IMR-90 (cell line): Measurements from ENCODE around the gene INTS15. TPM values are rescaled to one million over a fixed set of nuclear protein-coding genes. Genes with fewer than 3 reads are reported as not detected.

Source experiments
- ATAC-seq: fragments of 200-7000 bp; cut with Tn5 transposase; 2 replicates; pipeline ENCODE4 v1.9.1; 2020; ENCODE audit warnings: low read depth, mild to moderate bottlenecking, moderate library complexity
- BruUV-seq: library from RNA; stranded (reverse); fragments of 400-500 nt; replicated peaks from 2 replicates; lab custom pipeline; 2021; lab: Mats Ljungman, UMichigan
- CTCF ChIA-PET: fragments of 300-600 bp; formaldehyde crosslinking; extraction: SDS; loops from one replicate; lab custom pipeline; 2021; ENCODE audit warnings: antibody characterized with exemption; lab: Yijun Ruan, JAX
- POLR2A ChIA-PET: fragments of 300-600 bp; sonication (Branson Sonifier 250); formaldehyde crosslinking; loops from one replicate; lab custom pipeline; 2022; ENCODE audit warnings: antibody characterized with exemption; ENCODE audit not compliant: unreplicated experiment; lab: Charles Lee
- DNase-seq: peaks from one replicate; pipeline ENCODE4 v3.0.0; 2013
- H2AFZ ChIP-seq: replicated peaks from 2 replicates; pipeline ENCODE3; 2013; ENCODE audit warnings: low read length, mild to moderate bottlenecking; ENCODE audit not compliant: poor library complexity
- H2AK5ac ChIP-seq: 2 replicates; pipeline ENCODE4 v1.6.1; 2013; ENCODE audit warnings: low read depth, low read length, inconsistent platforms
- H2AK9ac ChIP-seq: replicated peaks from 2 replicates; pipeline ENCODE3; 2013; ENCODE audit warnings: mild to moderate bottlenecking, low read depth, low read length, moderate library complexity; ENCODE audit not compliant: poor library complexity
- H2BK120ac ChIP-seq: 2 replicates; pipeline ENCODE4 v1.6.1; 2013; ENCODE audit warnings: low read depth, low read length, inconsistent platforms
- H2BK15ac ChIP-seq: 3 replicates; pipeline ENCODE4 v1.6.1; 2013; ENCODE audit warnings: low read depth, low read length, inconsistent platforms
- H2BK20ac ChIP-seq: 2 replicates; pipeline ENCODE4 v1.6.1; 2013; ENCODE audit warnings: low read depth, mild to moderate bottlenecking, inconsistent platforms, low read length, moderate library complexity
- H2BK5ac ChIP-seq: 2 replicates; pipeline ENCODE4 v1.6.1; 2013; ENCODE audit warnings: mild to moderate bottlenecking, low read depth, low read length, inconsistent platforms; ENCODE audit not compliant: poor library complexity, severe bottlenecking
- H3K14ac ChIP-seq: replicated peaks from 2 replicates; pipeline ENCODE4 v1.6.1; 2013; ENCODE audit warnings: low read depth, low read length, inconsistent platforms
- H3K18ac ChIP-seq: 2 replicates; pipeline ENCODE4 v1.6.1; 2013; ENCODE audit warnings: low read depth, low read length, control low read depth
- H3K23ac ChIP-seq: 2 replicates; pipeline ENCODE4 v1.6.1; 2013; ENCODE audit warnings: low read depth, low read length, inconsistent platforms
- H3K27ac ChIP-seq: 2 replicates; pipeline ENCODE4 v1.5.1; 2013; ENCODE audit warnings: mild to moderate bottlenecking, control low read depth, low read length; ENCODE audit not compliant: insufficient read depth
- H3K27me3 ChIP-seq: 2 replicates; pipeline ENCODE4 v1.6.1; 2013; ENCODE audit warnings: low read length; ENCODE audit not compliant: control insufficient read depth, insufficient read depth
- H3K36me3 ChIP-seq: 2 replicates; pipeline ENCODE4 v1.6.1; 2013; ENCODE audit warnings: low read length, mixed read lengths; ENCODE audit not compliant: control insufficient read depth, insufficient read depth
- H3K4ac ChIP-seq: 2 replicates; pipeline ENCODE4 v1.6.1; 2013; ENCODE audit warnings: low read depth, low read length, inconsistent platforms
- H3K4me1 ChIP-seq: 2 replicates; pipeline ENCODE4 v1.6.1; 2013; ENCODE audit warnings: low read length, mixed read lengths; ENCODE audit not compliant: control insufficient read depth, insufficient read depth
- H3K4me2 ChIP-seq: 2 replicates; pipeline ENCODE4 v1.6.1; 2013; ENCODE audit warnings: low read depth, mild to moderate bottlenecking, control low read depth, low read length, moderate library complexity
- H3K4me3 ChIP-seq: 2 replicates; pipeline ENCODE4 v1.5.1; 2013; ENCODE audit warnings: low read depth, mild to moderate bottlenecking, control low read depth, low read length, moderate library complexity; ENCODE audit not compliant: insufficient read depth
- H3K56ac ChIP-seq: 2 replicates; pipeline ENCODE4 v1.6.1; 2013; ENCODE audit warnings: low read length, inconsistent platforms; ENCODE audit not compliant: insufficient read depth; ENCODE audit errors: extremely low read depth
- H3K79me1 ChIP-seq, 2 experiments: 2 replicates each; pipeline ENCODE4 v1.6.1; 2013; ENCODE audit warnings: low read length in 2 of 2, inconsistent platforms in 1 of 2, low read depth in 1 of 2
- H3K9ac ChIP-seq: 2 replicates; pipeline ENCODE4 v1.6.1; 2013; ENCODE audit warnings: low read depth, low read length, control low read depth
- H3K9me1 ChIP-seq: 2 replicates; pipeline ENCODE4 v1.6.1; 2013; ENCODE audit warnings: low read length, inconsistent platforms; ENCODE audit not compliant: insufficient read depth
- H3K9me3 ChIP-seq: 2 replicates; pipeline ENCODE4 v1.6.1; 2013; ENCODE audit warnings: low read length; ENCODE audit not compliant: control insufficient read depth, insufficient read depth
- H4K20me1 ChIP-seq: 2 replicates; pipeline ENCODE4 v1.6.1; 2013; ENCODE audit warnings: low read length, inconsistent platforms; ENCODE audit not compliant: insufficient read depth
- H4K5ac ChIP-seq: 2 replicates; pipeline ENCODE4 v1.6.1; 2013; ENCODE audit warnings: mild to moderate bottlenecking, low read depth, low read length, control low read depth
- H4K8ac ChIP-seq, 2 experiments: 2 replicates each; pipeline ENCODE4 v1.6.1; 2013; ENCODE audit warnings: low read depth in 2 of 2, low read length in 2 of 2, control low read depth in 1 of 2, inconsistent platforms in 1 of 2
- H4K91ac ChIP-seq: 2 replicates; pipeline ENCODE4 v1.6.1; 2013; ENCODE audit warnings: low read depth, low read length, inconsistent platforms; ENCODE audit not compliant: insufficient read depth
- CHD1 ChIP-seq: IDR thresholded peaks from 2 replicates; pipeline ENCODE4 v1.6.1; 2012; ENCODE audit warnings: low read depth, low read length, improper control_type of control experiment
- ELK1 ChIP-seq: fragments of 150-350 bp; IDR thresholded peaks from 2 replicates; pipeline ENCODE4 v1.6.1; 2016; ENCODE audit warnings: low read depth, mild to moderate bottlenecking, low read length, moderate library complexity, borderline replicate concordance
- FOS ChIP-seq: fragments of 150-350 bp; IDR thresholded peaks from 2 replicates; pipeline ENCODE4 v1.6.1; 2016; ENCODE audit warnings: low read depth, low read length
- MAFK ChIP-seq: IDR thresholded peaks from 2 replicates; pipeline ENCODE4 v1.6.1; 2012; ENCODE audit warnings: low read depth, low read length, improper control_type of control experiment
- MAZ ChIP-seq: IDR thresholded peaks from 2 replicates; pipeline ENCODE4 v1.6.1; 2012; ENCODE audit warnings: low read depth, mild to moderate bottlenecking, low read length, improper control_type of control experiment, moderate library complexity, borderline replicate concordance
- NFE2L2 ChIP-seq: fragments of 150-350 bp; IDR thresholded peaks from 2 replicates; pipeline ENCODE4 v1.6.1; 2016; ENCODE audit warnings: low read depth, mild to moderate bottlenecking, low read length
- RAD21 ChIP-seq: IDR thresholded peaks from 2 replicates; pipeline ENCODE4 v1.6.1; 2012; ENCODE audit warnings: low read length, improper control_type of control experiment
- RCOR1 ChIP-seq: IDR thresholded peaks from 2 replicates; pipeline ENCODE4 v1.6.1; 2012; ENCODE audit warnings: mild to moderate bottlenecking, low read length, improper control_type of control experiment; ENCODE audit not compliant: insufficient replicate concordance
- SMC3 ChIP-seq: fragments of 150-350 bp; IDR thresholded peaks from 2 replicates; pipeline ENCODE4 v1.6.1; 2016; ENCODE audit warnings: low read depth, mild to moderate bottlenecking, antibody characterized with exemption, low read length, moderate library complexity
- WGBS, 2 experiments: methylation state at CpG; one replicate each; pipeline versions ENCODE4 v1.1.5 to v1.1.7; 2013; ENCODE audit warnings: missing lambda C conversion rate in 2 of 2; ENCODE audit not compliant: insufficient read length in 1 of 2; ENCODE audit errors: extremely low coverage in 2 of 2; 5-methylcytosine and 5-hydroxymethylcytosine counted together
- dilution Hi-C: fragments of 300-500 bp; cut with HindIII; formaldehyde crosslinking; loops from one replicate; pipeline ENCODE4 v1.14.3; 2018; ENCODE audit warnings: low sequenced_read_pairs; ENCODE audit not compliant: unreplicated experiment
- in situ Hi-C: fragments of 300-500 bp; cut with MboI; formaldehyde crosslinking; loops from 3 replicates; pipeline ENCODE4 v1.14.3; 2019; ENCODE audit warnings: low sequenced_read_pairs, inconsistent platforms, mixed read lengths
- intact Hi-C: fragments of 100-400 bp; cut with micrococcal nuclease; formaldehyde crosslinking; loops from 2 replicates; pipeline ENCODE4 v1.10.0; 2022
- polyA plus RNA-seq, 3 experiments: library from polyadenylated mRNA; depleted of rRNA; stranded (reverse); fragments of >200 nt; gene quantifications; 2 replicates each; pipeline ENCODE4 v1.2.3, GENCODE V29; 2012; ENCODE audit warnings: low replicate concordance in 1 of 3
- total RNA-seq: library from RNA; depleted of rRNA; stranded (reverse); fragments of >200 nt; gene quantifications from 2 replicates; pipeline ENCODE4 v1.2.3, GENCODE V29; 2012

Gene INTS15
- total and polyA plus RNA-seq, 2 of the 4 experiments (the other 2 are of a cell fraction): 7.0 to 20.8 TPM

GRCh38 chr7:6623589-6624245 lies 33.9 kb downstream of the INTS15 start:
- CTCF ChIA-PET: no interaction called here
- no peak overlapping the region for H2BK120ac ChIP-seq
- no peak overlapping the region for H4K91ac ChIP-seq
- no peak overlapping the region for H3K9ac ChIP-seq
- H3K4me1 ChIP-seq: no peaks in the 10 kb centered on the region
- intact Hi-C loops: no loop called here
- H2BK15ac ChIP-seq: no peak overlapping the region
- no peak overlapping the region for H3K56ac ChIP-seq
- H3K14ac ChIP-seq: no peak overlapping the region
- DNase-seq (no peak), ATAC-seq (no peak)
- H2AFZ ChIP-seq: peak overlapping the region; percentile 56
- H3K27me3 ChIP-seq: no peaks in the 10 kb centered on the region
- no peak overlapping the region for H4K8ac ChIP-seq
- dilution Hi-C loops: no loop called here
- WGBS, 2 experiments: no CpG with 5 or more reads among the region's 15 CpGs
- H2BK20ac ChIP-seq: no peak overlapping the region
- no peaks in the 10 kb centered on the region for H4K20me1 ChIP-seq
- H3K79me1 ChIP-seq: no peaks in the 10 kb centered on the region
- H3K4me3 ChIP-seq: no peak overlapping the region
- no peak overlapping the region for H3K27ac ChIP-seq
- no peak overlapping the region for H2BK5ac ChIP-seq
- in situ Hi-C loops: no loop called here
- H3K9me3 ChIP-seq: no peaks in the 10 kb centered on the region
- H3K9me1 ChIP-seq: no peaks in the 10 kb centered on the region
- H2AK9ac ChIP-seq: peak overlapping the region; percentile 13
- BruUV-seq: no TSS peak
- H4K5ac ChIP-seq: no peak overlapping the region
- POLR2A ChIA-PET: no interaction called here
- H3K4me2 ChIP-seq: no peak overlapping the region
- TF ChIP-seq CHD1 (no peak), SMC3 (no peak), MAZ (no peak), ELK1 (no peak), FOS (no peak), MAFK (no peak), NFE2L2 (no peak), RAD21 (no peak), RCOR1 (no peak)
- no peak overlapping the region for H2AK5ac ChIP-seq
- H3K4ac ChIP-seq: no peak overlapping the region
- peaks cover 16% of the 10 kb centered on the region for H3K36me3 ChIP-seq
- H3K18ac ChIP-seq: no peak overlapping the region
- no peak overlapping the region for H3K23ac ChIP-seq
